Measurements from ENCODE around the gene FAM20C. TPM values are rescaled to one million over a fixed set of nuclear protein-coding genes. Genes with fewer than 3 reads are reported as not detected.

FAM20C gene
- total and polyA plus RNA-seq, 2 of the 8 experiments (the other 6 are each of a cell fraction or from before 2014, with no cell fraction given) = 9.5 to 34.8 TPM

DNA sequence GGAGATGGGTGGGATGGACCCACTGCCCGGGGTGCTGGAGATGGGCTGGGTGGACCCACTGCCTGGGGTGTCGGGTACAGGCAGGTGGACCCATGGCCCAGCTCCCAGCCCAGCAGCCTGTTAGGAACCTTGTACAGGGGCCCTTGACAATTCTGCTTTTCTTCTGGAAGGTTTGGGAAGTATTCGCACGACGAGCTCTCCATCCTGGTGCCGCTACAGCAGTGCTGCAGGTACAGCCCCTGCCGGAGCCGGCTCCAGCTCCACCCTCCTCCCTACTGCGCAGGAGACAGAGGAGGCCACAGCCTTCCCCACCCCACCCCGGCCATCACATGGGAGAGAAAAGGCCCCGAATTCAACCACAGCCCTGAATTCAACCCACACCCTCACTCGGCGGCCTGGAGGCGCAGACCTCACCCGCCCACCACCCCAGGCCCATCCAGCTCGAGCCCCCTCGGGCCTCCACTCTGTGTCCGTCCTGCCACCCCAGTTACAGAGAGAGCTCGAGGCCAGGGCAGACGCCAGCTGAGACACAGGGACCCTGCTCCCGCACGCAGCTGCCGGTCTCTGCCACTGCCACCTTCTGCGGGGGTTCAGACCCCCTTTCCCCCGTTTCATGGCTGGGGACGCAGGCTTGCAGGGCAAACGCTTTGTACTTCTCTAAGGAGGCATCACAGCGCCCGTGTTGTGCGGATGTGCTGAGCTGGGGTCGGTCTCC lies 66.3 kb downstream of the FAM20C start:
- no peak overlapping the region for H2BK120ac ChIP-seq (replicated peaks; ENCODE audit: low read depth, low read length)
- no peak overlapping the region for H3K56ac ChIP-seq (replicated peaks; ENCODE audit: insufficient read length, low read depth, low read length)

More for the DNA sequence above, 66.3 kb downstream of the FAM20C start:
- H4K5ac ChIP-seq (ENCODE audit: insufficient read length, low read depth, low read length) = no peak overlapping the region
- 93% methylated on average over 28 of the region's 31 CpGs; no CpG with 5 or more reads in 1 of the 2 experiments for WGBS, 2 experiments (ENCODE audit: extremely low coverage in 1 of 2, insufficient coverage in 1 of 2, insufficient read length in 1 of 2, insufficient replicate concordance in 2 of 2, low coverage in 1 of 2, low lambda C conversion rate in 2 of 2, missing lambda C conversion rate in 1 of 2)
- peaks cover 5 to 71% (median 31%) of the 10 kb centered on the region in 4 experiments; a peak in 6 of 8 replicates for H3K36me3 ChIP-seq (ENCODE audit: control insufficient read depth in 2 of 4, insufficient read depth in 4 of 4, low read length in 3 of 4)
- no peak overlapping the region for H2AFZ ChIP-seq (ENCODE audit: low read length)
- no peak overlapping the region for H2BK20ac ChIP-seq (ENCODE audit: low read length)
- H3K4me2 ChIP-seq (ENCODE audit: insufficient read depth in 1 of 2, low read depth in 2 of 2, low read length in 2 of 2) = no peak overlapping the region
- 0 out of 7 replicates have a peak, but pooled peaks cover 0 to 2% (median 0%) of the 10 kb centered on the region in 4 experiments for H3K27me3 ChIP-seq (replicated peaks in 1 of 4; ENCODE audit: control insufficient read depth in 3 of 4, extremely low read depth in 1 of 4, insufficient read depth in 3 of 4, low read length in 3 of 4)
- FAIRE-seq = no peak
- no peaks in the 10 kb centered on the region for H3K79me2 ChIP-seq (ENCODE audit: control insufficient read depth in 1 of 2, insufficient read depth in 2 of 2, low read length in 2 of 2)
- H2BK15ac ChIP-seq (ENCODE audit: low read length) = no peak overlapping the region
- H4K8ac ChIP-seq (ENCODE audit: extremely low read depth, insufficient read depth, low read length) = no peak overlapping the region
- no peak overlapping the region for H3K27ac ChIP-seq (ENCODE audit: low read depth, low read length)
- no peaks in the 10 kb centered on the region for H3K4me1 ChIP-seq (replicated peaks in 1 of 4; ENCODE audit: control insufficient read depth in 3 of 4, insufficient read depth in 4 of 4, low read length in 3 of 4)
- H3K23ac ChIP-seq (ENCODE audit: insufficient read length) = no peak overlapping the region
- no peaks in the 10 kb centered on the region for H3K23me2 ChIP-seq (ENCODE audit: low read depth, low read length)
- CTCF ChIA-PET (ENCODE audit: partially characterized antibody) = interaction anchor here (0.6 to 1.2 kb wide), 2 partner anchors 27 to 950 kb away, joined by 3 read pairs; no protein-coding TSS in a partner anchor
- POLR2A ChIA-PET (ENCODE audit: partially characterized antibody) = no interaction called here
- H3K18ac ChIP-seq (ENCODE audit: extremely low read depth, low read length) = no peak overlapping the region
- H2BK12ac ChIP-seq (ENCODE audit: low read depth, low read length) = no peak overlapping the region
- 0 out of 2 replicates have a peak, but pooled peaks cover 2% of the 10 kb centered on the region for H3K79me1 ChIP-seq (ENCODE audit: low read depth, low read length)
- H2BK5ac ChIP-seq (ENCODE audit: low read depth, low read length) = no peak overlapping the region
- H4K91ac ChIP-seq (replicated peaks; ENCODE audit: insufficient read length, low read length) = no peak overlapping the region
- no peak overlapping the region for H3K9ac ChIP-seq (replicated peaks in 1 of 4; ENCODE audit: extremely low read depth in 1 of 4, low read depth in 3 of 4, low read length in 3 of 4)
- no peak for DNase-seq (ENCODE audit: low read depth in 1 of 2, low spot score in 2 of 2)
- H3K9me3 ChIP-seq (ENCODE audit: insufficient read depth in 2 of 2, low read depth in 1 of 2, low read length in 1 of 2) = peaks cover 54 to 94% of the 10 kb centered on the region in 2 experiments
- TF ChIP-seq EP300 (IDR thresholded peaks at IDR 0.05; ENCODE audit: borderline replicate concordance in 1 of 2, low read depth in 2 of 2, low read length in 2 of 2) = no peak
- TF ChIP-seq RAD21 (IDR thresholded peaks at IDR 0.05 in 1 of 2, conservative IDR thresholded peaks at IDR 0.05 in 1 of 2; ENCODE audit: low read depth in 2 of 2, low read length in 2 of 2) = no peak
- no peak for TF ChIP-seq YY1 (IDR thresholded peaks at IDR 0.05; ENCODE audit: low read depth, low read length)
- TF ChIP-seq, protein P1, sequence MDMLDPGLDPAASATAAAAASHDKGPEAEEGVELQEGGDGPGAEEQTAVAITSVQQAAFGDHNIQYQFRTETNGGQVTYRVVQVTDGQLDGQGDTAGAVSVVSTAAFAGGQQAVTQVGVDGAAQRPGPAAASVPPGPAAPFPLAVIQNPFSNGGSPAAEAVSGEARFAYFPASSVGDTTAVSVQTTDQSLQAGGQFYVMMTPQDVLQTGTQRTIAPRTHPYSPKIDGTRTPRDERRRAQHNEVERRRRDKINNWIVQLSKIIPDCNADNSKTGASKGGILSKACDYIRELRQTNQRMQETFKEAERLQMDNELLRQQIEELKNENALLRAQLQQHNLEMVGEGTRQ (IDR thresholded peaks at IDR 0.05; ENCODE audit: low read length) = no peak
- no peak for TF ChIP-seq CTBP2 (IDR thresholded peaks at IDR 0.05; ENCODE audit: borderline replicate concordance, insufficient read depth, insufficient read length, low read length)
- no peak for TF ChIP-seq KDM1A (IDR thresholded peaks at IDR 0.05; ENCODE audit: borderline replicate concordance, low read length)
- no peak for TF ChIP-seq FOSL1 (IDR thresholded peaks at IDR 0.05; ENCODE audit: insufficient read depth, low read depth, low read length)
- H4K20me1 ChIP-seq (replicated peaks in 1 of 2; ENCODE audit: control insufficient read depth in 1 of 2, insufficient read depth in 2 of 2, low read length in 2 of 2) = no peaks in the 10 kb centered on the region
- no peak overlapping the region for H2AK5ac ChIP-seq (ENCODE audit: low read depth, low read length)
- no peak overlapping the region for H3K4me3 ChIP-seq (ENCODE audit: extremely low read depth in 1 of 4, insufficient read depth in 2 of 4, low read depth in 3 of 4, low read length in 4 of 4)
- no peak overlapping the region for H3K14ac ChIP-seq (ENCODE audit: insufficient read length)
- H3K4ac ChIP-seq (replicated peaks; ENCODE audit: insufficient read length, low read depth, low read length) = no peak overlapping the region
